H1 (cell line): ENCODE measurements around the gene SNX17. TPM values are rescaled to one million over a fixed set of nuclear protein-coding genes. Genes with fewer than 3 reads are reported as not detected.

Source experiments
- CHD7 ChIP-seq: fragments of 300-600 bp; sonication (generic); IDR thresholded peaks from 2 replicates; pipeline ENCODE4 v1.7.1; 2012; ENCODE audit warnings: low read length, moderate library complexity, mild to moderate bottlenecking, inconsistent platforms; ENCODE audit not compliant: insufficient replicate concordance
- EGR1 ChIP-seq: IDR thresholded peaks from 2 replicates; pipeline ENCODE4 v1.6.1; 2011; ENCODE audit warnings: low read depth, low read length, borderline replicate concordance
- JUND ChIP-seq: IDR thresholded peaks from 2 replicates; pipeline ENCODE4 v1.6.1; 2011; ENCODE audit warnings: mild to moderate bottlenecking, improper control_type of control experiment, low read length
- NRF1 ChIP-seq: IDR thresholded peaks from 2 replicates; pipeline ENCODE4 v1.6.1; 2011; ENCODE audit warnings: mild to moderate bottlenecking, low read depth, low read length, improper control_type of control experiment
- POU5F1 ChIP-seq: IDR thresholded peaks from 2 replicates; pipeline ENCODE4 v1.6.1; 2011; ENCODE audit warnings: low read depth, mild to moderate bottlenecking, low read length, moderate library complexity
- RAD21 ChIP-seq, 2 experiments: IDR thresholded peaks in 1 of 2; conservative IDR thresholded peaks in 1 of 2; 2 replicates each; pipeline ENCODE4 v1.6.1; 2011; ENCODE audit warnings: low read depth in 2 of 2, low read length in 2 of 2, improper control_type of control experiment in 1 of 2, inconsistent platforms in 1 of 2, mild to moderate bottlenecking in 1 of 2, moderate library complexity in 1 of 2
- SUZ12 ChIP-seq: fragments of 200-600 bp; sonication (generic); IDR thresholded peaks from 2 replicates; pipeline ENCODE4 v1.6.1; 2012; ENCODE audit warnings: mild to moderate bottlenecking, inconsistent platforms, low read length, moderate library complexity, mixed read lengths
- TEAD4 ChIP-seq: IDR thresholded peaks from 2 replicates; pipeline ENCODE4 v1.6.1; 2012; ENCODE audit warnings: low read depth, low read length, inconsistent platforms, mixed read lengths
- polyA plus RNA-seq, 7 experiments: library from polyadenylated mRNA; depleted of rRNA in 3 of 7; stranded (reverse) in 5 of 7; unstranded in 2 of 7; fragments of >200 nt in 5 of 7; fragments of 200-250 nt in 2 of 7; gene quantifications; 1 replicate in 5 of 7; 2 replicates in 1 of 7; 4 replicates in 1 of 7; pipeline versions ENCODE4 v1.2.1 to v1.2.3, GENCODE V29; 2011 to 2013; ENCODE audit warnings: missing spikeins in 2 of 7, mixed read lengths in 2 of 7
- total RNA-seq: library from RNA; stranded (reverse); fragmentation: NEBNext Ultra II Directional; extraction: Animal tissue kit (Norgen Biotek cat#: 25700); gene quantifications from 2 replicates; pipeline ENCODE4 v1.2.1, GENCODE V29; 2021

The SNX17 gene
- total and polyA plus RNA-seq, 2 of the 8 experiments (the other 6 are each of a cell fraction or from before 2014, with no cell fraction given) = 54.9 to 66.2 TPM

- TF ChIP-seq CHD7 (no peak), EGR1 (no peak), TEAD4 (no peak), JUND (no peak), RAD21 (IDR thresholded peaks at IDR 0.05 in 1 of 2, conservative IDR thresholded peaks at IDR 0.05 in 1 of 2; ENCODE audit: low read depth in 2 of 2, low read length in 2 of 2) (no peak), POU5F1 (no peak), SUZ12 (no peak), NRF1 (no peak)
Observed at GRCh38 chr2:27324720-27325119, 45.7 kb upstream of the SNX17 start (continued).
